KMS-11 (cell line): ENCODE data around the gene RUVBL2.

Source experiments
- H2AFZ ChIP-seq: fragments of 200-600 bp; sonication (generic); 2 replicates; pipeline ENCODE4 v1.6.1; 2016; ENCODE audit warnings: antibody characterized with exemption, mixed run types, low read depth
- H3K27ac ChIP-seq: fragments of 200-600 bp; sonication (generic); 2 replicates; pipeline ENCODE4 v1.6.1; 2016; ENCODE audit warnings: mild to moderate bottlenecking, mixed run types
- H3K27me3 ChIP-seq: fragments of 200-600 bp; sonication (generic); 2 replicates; pipeline ENCODE4 v1.6.1; 2017; ENCODE audit warnings: mild to moderate bottlenecking, low read depth, mixed run types, moderate library complexity; ENCODE audit not compliant: insufficient read depth
- H3K36me3 ChIP-seq: fragments of 200-600 bp; sonication (generic); 2 replicates; pipeline ENCODE4 v1.6.1; 2017; ENCODE audit warnings: mild to moderate bottlenecking, mixed run types; ENCODE audit not compliant: insufficient read depth
- H3K4me1 ChIP-seq: fragments of 200-600 bp; sonication (generic); 2 replicates; pipeline ENCODE4 v1.6.1; 2016; ENCODE audit warnings: mild to moderate bottlenecking, low read depth, mixed run types; ENCODE audit not compliant: poor library complexity, severe bottlenecking
- H3K4me2 ChIP-seq: fragments of 200-600 bp; sonication (generic); 2 replicates; pipeline ENCODE4 v1.7.0; 2016; ENCODE audit warnings: mild to moderate bottlenecking, mixed run types
- H3K4me3 ChIP-seq: fragments of 200-600 bp; sonication (generic); IDR thresholded peaks from 2 replicates; pipeline ENCODE4 v1.6.1; 2017; ENCODE audit warnings: low read depth, low read length, mixed read lengths; ENCODE audit not compliant: insufficient read depth
- H3K79me2 ChIP-seq: fragments of 200-600 bp; sonication (generic); 2 replicates; pipeline ENCODE4 v1.6.1; 2016; ENCODE audit warnings: low read depth, mixed run types; ENCODE audit not compliant: insufficient read depth
- H3K9ac ChIP-seq: fragments of 200-600 bp; sonication (generic); 2 replicates; pipeline ENCODE4 v1.6.1; 2016; ENCODE audit warnings: mild to moderate bottlenecking, mixed run types
- H4K20me1 ChIP-seq: fragments of 200-600 bp; sonication (generic); 2 replicates; pipeline ENCODE4 v1.6.1; 2016; ENCODE audit warnings: mild to moderate bottlenecking, mixed run types; ENCODE audit not compliant: insufficient read depth
- CTCF ChIP-seq: fragments of 200-600 bp; sonication (generic); conservative IDR thresholded peaks from 2 replicates; pipeline ENCODE4 v1.6.1; 2017; ENCODE audit warnings: low read depth, mild to moderate bottlenecking, antibody characterized with exemption, low read length, moderate library complexity, mixed read lengths

Gene RUVBL2

DNA sequence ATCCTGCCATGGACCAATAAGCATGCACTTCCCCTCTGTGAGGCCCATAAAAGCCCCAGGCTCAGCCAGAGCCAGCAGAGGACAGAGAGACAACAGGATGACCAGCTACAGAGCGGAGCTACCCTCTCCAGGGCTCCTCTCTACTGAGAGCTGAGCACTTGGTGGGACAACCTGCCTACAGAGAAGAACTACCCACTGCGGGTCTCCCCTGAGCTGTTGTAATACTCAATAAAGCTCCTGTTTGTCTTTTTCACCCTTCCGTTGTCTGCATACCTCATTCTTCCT lies 46.5 kb upstream of the RUVBL2 start:
- Histone ChIP-seq H4K20me1 (no peaks in the 10 kb centered on the region), H3K4me2 (no peak overlapping the region), H3K9ac (no peak overlapping the region), H3K79me2 (no peaks in the 10 kb centered on the region), H3K4me3 (no peak overlapping the region), H2AFZ (no peak overlapping the region), H3K4me1 (no peaks in the 10 kb centered on the region), H3K27me3 (no peaks in the 10 kb centered on the region), H3K27ac (no peak overlapping the region), H3K36me3 (no peaks in the 10 kb centered on the region)
- no peak for TF ChIP-seq CTCF

DNA sequence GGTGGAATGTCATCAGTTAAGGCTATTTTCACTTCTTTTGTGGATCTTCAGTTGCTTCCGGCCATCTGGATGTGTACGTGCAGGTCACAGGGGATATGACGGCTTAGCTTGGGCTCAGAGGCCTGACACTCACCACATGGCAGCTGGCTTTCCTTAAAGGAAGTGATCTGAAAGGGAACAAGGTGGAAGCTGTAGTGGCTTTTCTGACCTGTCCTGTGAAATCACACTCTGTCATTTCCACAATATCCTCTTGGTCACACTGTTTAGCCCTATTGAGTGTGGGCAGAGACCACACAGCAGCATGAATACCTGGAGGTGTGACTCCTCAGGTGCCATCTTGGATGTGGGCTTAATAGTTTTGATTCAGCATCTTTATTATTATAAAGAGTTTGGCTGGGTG lies 43.5 kb upstream of the RUVBL2 start:
- Histone ChIP-seq H3K4me3 (no peak overlapping the region), H3K36me3 (no peaks in the 10 kb centered on the region), H3K4me1 (peaks cover 6% of the 10 kb centered on the region), H3K79me2 (peaks cover 3% of the 10 kb centered on the region; the same call in 1 of the 2 replicates), H2AFZ (no peak overlapping the region), H3K27ac (no peak overlapping the region), H3K9ac (no peak overlapping the region), H4K20me1 (no peaks in the 10 kb centered on the region), H3K4me2 (no peak overlapping the region), H3K27me3 (no peaks in the 10 kb centered on the region)
- no peak for TF ChIP-seq CTCF

GRCh38 chr19:48950830-48951519 lies 42.7 kb upstream of the RUVBL2 start:
- Histone ChIP-seq H3K4me3 (no peak overlapping the region), H3K4me2 (no peak overlapping the region)

GRCh38 chr19:48953141-48953540 lies 40.5 kb upstream of the RUVBL2 start:
- Histone ChIP-seq H3K27me3 (no peaks in the 10 kb centered on the region), H3K4me2 (no peak overlapping the region), H2AFZ (no peak overlapping the region), H3K4me3 (no peak overlapping the region), H4K20me1 (no peaks in the 10 kb centered on the region), H3K36me3 (no peaks in the 10 kb centered on the region), H3K79me2 (peaks cover 10% of the 10 kb centered on the region; the same call in 1 of the 2 replicates), H3K4me1 (peaks cover 11% of the 10 kb centered on the region), H3K9ac (no peak overlapping the region), H3K27ac (no peak overlapping the region)
- TF ChIP-seq CTCF: no peak

More at GRCh38 chr19:48950830-48951519, 42.7 kb upstream of the RUVBL2 start:
- Histone ChIP-seq H4K20me1 (no peaks in the 10 kb centered on the region), H3K36me3 (no peaks in the 10 kb centered on the region), H3K9ac (no peak overlapping the region), H3K4me1 (peaks cover 11% of the 10 kb centered on the region), H3K27me3 (no peaks in the 10 kb centered on the region), H2AFZ (no peak overlapping the region), H3K79me2 (peaks cover 10% of the 10 kb centered on the region; the same call in 1 of the 2 replicates), H3K27ac (no peak overlapping the region)
- TF ChIP-seq CTCF: no peak
